Activated naive CD8-positive, alpha-beta T cell treated with anti-CD3 and anti-CD28 coated beads for 36 hours (primary cell): ENCODE measurements around the gene OR5H6. TPM values are rescaled to one million over a fixed set of nuclear protein-coding genes. Genes with fewer than 3 reads are reported as not detected.

Experiments
- DNase-seq: peaks from one replicate; pipeline ENCODE4 v3.0.0; 2021
- H3K27ac Mint-ChIP-seq: one replicate; pipeline ENCODE4 v1.8.0; 2022; ENCODE audit warnings: mild to moderate bottlenecking, moderate library complexity, mixed read lengths
- H3K27me3 Mint-ChIP-seq: one replicate; pipeline ENCODE4 v1.8.0; 2022; ENCODE audit warnings: mild to moderate bottlenecking, mixed read lengths
- H3K36me3 Mint-ChIP-seq: one replicate; pipeline ENCODE4 v1.8.0; 2021; ENCODE audit warnings: mild to moderate bottlenecking, mixed read lengths
- H3K4me1 Mint-ChIP-seq: one replicate; pipeline ENCODE4 v1.8.0; 2021; ENCODE audit warnings: mixed read lengths
- H3K4me3 Mint-ChIP-seq: one replicate; pipeline ENCODE4 v1.8.0; 2022; ENCODE audit warnings: mild to moderate bottlenecking, moderate library complexity, mixed read lengths
- H3K9me3 Mint-ChIP-seq: one replicate; pipeline ENCODE4 v1.8.0; 2022; ENCODE audit warnings: mixed read lengths
- total RNA-seq, 2 experiments: library from RNA; stranded (reverse); gene quantifications; one replicate each; pipeline ENCODE4 v1.2.3, GENCODE V29; 2021

The OR5H6 gene
- total RNA-seq, 2 experiments from 2014 or later, result not detected

DNA sequence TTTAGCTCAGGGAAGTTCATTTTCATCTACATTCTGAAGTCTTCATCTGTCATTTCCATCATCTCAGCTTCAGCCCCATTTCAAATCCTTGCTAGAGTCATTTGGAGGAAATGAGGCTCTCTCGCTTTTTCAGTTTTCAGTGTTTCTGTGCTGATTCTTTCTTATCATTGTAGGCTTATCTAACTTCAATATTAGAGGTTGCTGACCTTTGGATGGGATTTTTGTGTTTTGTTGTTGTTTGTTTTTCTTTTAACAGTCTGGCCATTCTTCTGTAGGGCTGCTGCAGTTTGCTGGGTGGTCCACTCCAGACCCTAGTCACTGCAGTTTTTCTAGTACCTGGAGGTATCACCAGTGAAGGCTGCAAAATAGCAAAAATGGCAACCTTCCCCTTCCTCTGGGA is 26.9 kb downstream of the OR5H6 start:
- H3K27me3 Mint-ChIP-seq, result peaks cover 9% of the 10 kb centered on the region
- H3K4me3 Mint-ChIP-seq, result no peak overlapping the region
- no peak for DNase-seq
- H3K9me3 Mint-ChIP-seq, result peaks cover 1% of the 10 kb centered on the region
- H3K4me1 Mint-ChIP-seq, result no peaks in the 10 kb centered on the region
- H3K36me3 Mint-ChIP-seq, result no peaks in the 10 kb centered on the region
- H3K27ac Mint-ChIP-seq, result no peak overlapping the region

DNA sequence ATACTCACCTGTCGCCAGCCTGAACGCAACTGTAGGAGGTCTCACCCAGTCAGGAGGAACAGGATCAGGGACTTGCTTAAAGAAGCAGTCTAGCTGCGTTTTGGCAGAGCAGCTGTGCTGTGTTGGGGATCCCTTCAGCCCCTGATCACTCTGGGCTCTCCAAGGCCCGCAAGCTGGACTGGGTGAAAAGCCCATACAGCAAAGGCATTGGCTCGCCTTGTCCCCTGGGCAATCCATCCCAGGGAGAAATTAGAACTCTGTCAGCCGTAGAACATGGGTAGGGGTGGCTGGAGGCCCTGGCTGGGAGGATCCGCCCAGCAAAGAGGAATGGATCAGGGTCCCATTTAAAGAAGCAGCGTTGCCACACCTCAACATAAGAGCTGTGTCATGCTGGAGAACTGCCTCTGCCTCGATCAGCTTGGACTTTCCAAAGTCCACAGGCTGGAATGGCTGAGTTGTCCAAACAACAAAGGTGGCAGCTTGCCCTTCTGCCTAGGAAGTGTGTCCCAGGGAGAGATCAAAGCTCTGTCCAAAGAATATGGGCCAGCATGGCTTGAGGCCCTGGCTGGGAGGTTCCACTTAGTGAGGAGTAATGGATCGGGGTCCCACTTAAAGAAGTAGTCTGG is 27.4 kb downstream of the OR5H6 start:
- H3K4me1 Mint-ChIP-seq, result no peaks in the 10 kb centered on the region
- peaks cover 9% of the 10 kb centered on the region for H3K27me3 Mint-ChIP-seq
- no peaks in the 10 kb centered on the region for H3K36me3 Mint-ChIP-seq
- no peak overlapping the region for H3K4me3 Mint-ChIP-seq
- DNase-seq, result no peak
- peaks cover 1% of the 10 kb centered on the region for H3K9me3 Mint-ChIP-seq
- no peak overlapping the region for H3K27ac Mint-ChIP-seq

Other genes with a start within 250 kb of the OR5H6 start
- not detected for gene GABRR3, start 228.9 kb upstream of the OR5H6 start, total RNA-seq
- gene OR5AC2, start 177.1 kb upstream of the OR5H6 start, total RNA-seq, result not detected
- gene OR5H1, start 133.5 kb upstream of the OR5H6 start, total RNA-seq, result not detected
- gene OR5H14, start 116.8 kb upstream of the OR5H6 start, total RNA-seq, result not detected
- gene OR5H15, start 97.5 kb upstream of the OR5H6 start, total RNA-seq, result not detected
- not detected for gene OR5H2, start 18.3 kb downstream of the OR5H6 start, total RNA-seq
- gene OR5K4, start 89.6 kb downstream of the OR5H6 start, total RNA-seq, result not detected
- gene OR5K3, start 126.4 kb downstream of the OR5H6 start, total RNA-seq, result not detected
- gene OR5K1, start 199.0 kb downstream of the OR5H6 start, total RNA-seq, result not detected
- not detected for gene OR5K2, start 233.4 kb downstream of the OR5H6 start, total RNA-seq